Panc1 (cell line): ENCODE data around the gene LETM1.

Experiments
- POLR2AphosphoS5 ChIP-seq: IDR thresholded peaks from 2 replicates; pipeline ENCODE4 v1.6.1; 2012; ENCODE audit warnings: mild to moderate bottlenecking, low read depth, low read length, moderate library complexity
- REST ChIP-seq, 2 experiments: IDR thresholded peaks; 2 replicates each; pipeline ENCODE4 v1.6.1; 2011 to 2012; ENCODE audit warnings: low read depth in 2 of 2, control low read depth in 1 of 2, low read length in 1 of 2, mild to moderate bottlenecking in 1 of 2, moderate library complexity in 1 of 2; ENCODE audit not compliant: insufficient read depth in 1 of 2
- SIN3A ChIP-seq: IDR thresholded peaks from 2 replicates; pipeline ENCODE4 v1.6.1; 2012; ENCODE audit warnings: low read depth, mild to moderate bottlenecking, low read length, moderate library complexity, borderline replicate concordance; ENCODE audit not compliant: insufficient read depth
- TCF7L2 ChIP-seq: IDR thresholded peaks from 2 replicates; pipeline ENCODE4 v1.6.1; 2011; ENCODE audit warnings: mild to moderate bottlenecking, low read depth, low read length, inconsistent platforms
- TF ChIP-seq, protein P1 (sequence below): fragments of 450-650 bp; IDR thresholded peaks from 2 replicates; pipeline ENCODE4 v1.5.1; 2017; ENCODE audit warnings: mild to moderate bottlenecking

DNA sequence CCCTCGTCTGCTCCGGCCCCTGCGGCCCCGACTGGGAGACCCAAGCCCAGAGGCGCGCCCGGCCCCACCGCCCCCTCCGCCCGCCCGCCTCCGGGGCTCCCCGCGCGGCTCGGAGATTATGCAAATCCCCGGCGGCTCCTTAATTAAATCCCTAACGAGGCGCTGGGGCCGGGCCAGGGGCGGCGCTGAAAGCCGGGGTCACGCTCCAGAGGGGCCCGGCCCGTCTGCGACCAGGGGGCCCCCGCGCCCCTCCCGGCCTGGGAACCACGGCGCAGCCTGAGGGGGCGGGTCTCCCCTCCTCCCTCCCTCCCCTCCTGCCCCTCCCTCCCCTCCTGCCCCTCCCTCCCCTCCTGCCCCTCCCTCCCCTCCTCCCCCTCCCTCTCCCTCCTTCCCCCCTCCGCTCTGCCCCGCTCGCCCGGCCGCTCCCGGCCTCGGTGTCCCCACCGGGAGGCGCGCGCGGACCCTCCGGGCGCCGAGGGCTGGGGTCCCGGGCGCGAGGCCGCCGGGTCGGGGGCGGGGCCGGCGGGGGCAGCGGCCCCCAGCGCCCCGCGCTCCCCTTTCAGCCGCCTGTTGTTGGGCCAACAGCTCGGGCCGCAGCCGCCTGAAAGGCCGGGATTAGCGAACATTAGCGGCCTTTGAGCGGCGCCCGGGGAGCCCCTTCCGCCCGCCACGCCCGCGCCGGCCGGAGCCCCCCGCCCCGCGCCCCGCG, 88.7 kb downstream of the LETM1 start:
- TF ChIP-seq POLR2AphosphoS5 (no peak), TCF7L2 (no peak), SIN3A (no peak), REST (IDR thresholded peaks at IDR 0.05; ENCODE audit: insufficient read depth in 1 of 2, low read depth in 2 of 2, low read length in 1 of 2) (no peak)
- TF ChIP-seq, protein P1, sequence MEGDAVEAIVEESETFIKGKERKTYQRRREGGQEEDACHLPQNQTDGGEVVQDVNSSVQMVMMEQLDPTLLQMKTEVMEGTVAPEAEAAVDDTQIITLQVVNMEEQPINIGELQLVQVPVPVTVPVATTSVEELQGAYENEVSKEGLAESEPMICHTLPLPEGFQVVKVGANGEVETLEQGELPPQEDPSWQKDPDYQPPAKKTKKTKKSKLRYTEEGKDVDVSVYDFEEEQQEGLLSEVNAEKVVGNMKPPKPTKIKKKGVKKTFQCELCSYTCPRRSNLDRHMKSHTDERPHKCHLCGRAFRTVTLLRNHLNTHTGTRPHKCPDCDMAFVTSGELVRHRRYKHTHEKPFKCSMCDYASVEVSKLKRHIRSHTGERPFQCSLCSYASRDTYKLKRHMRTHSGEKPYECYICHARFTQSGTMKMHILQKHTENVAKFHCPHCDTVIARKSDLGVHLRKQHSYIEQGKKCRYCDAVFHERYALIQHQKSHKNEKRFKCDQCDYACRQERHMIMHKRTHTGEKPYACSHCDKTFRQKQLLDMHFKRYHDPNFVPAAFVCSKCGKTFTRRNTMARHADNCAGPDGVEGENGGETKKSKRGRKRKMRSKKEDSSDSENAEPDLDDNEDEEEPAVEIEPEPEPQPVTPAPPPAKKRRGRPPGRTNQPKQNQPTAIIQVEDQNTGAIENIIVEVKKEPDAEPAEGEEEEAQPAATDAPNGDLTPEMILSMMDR: no peak
